C4-2B (cell line): ENCODE data around the gene C21orf58.

Experiments used
- ZFX ChIP-seq: fragments of 450-650 bp; IDR thresholded peaks from 2 replicates; pipeline ENCODE4 v1.6.1; 2017
- TF ChIP-seq, protein P1 (sequence below): fragments of 450-650 bp; conservative IDR thresholded peaks from 2 replicates; pipeline ENCODE4 v1.5.1; 2017; ENCODE audit warnings: mild to moderate bottlenecking

DNA sequence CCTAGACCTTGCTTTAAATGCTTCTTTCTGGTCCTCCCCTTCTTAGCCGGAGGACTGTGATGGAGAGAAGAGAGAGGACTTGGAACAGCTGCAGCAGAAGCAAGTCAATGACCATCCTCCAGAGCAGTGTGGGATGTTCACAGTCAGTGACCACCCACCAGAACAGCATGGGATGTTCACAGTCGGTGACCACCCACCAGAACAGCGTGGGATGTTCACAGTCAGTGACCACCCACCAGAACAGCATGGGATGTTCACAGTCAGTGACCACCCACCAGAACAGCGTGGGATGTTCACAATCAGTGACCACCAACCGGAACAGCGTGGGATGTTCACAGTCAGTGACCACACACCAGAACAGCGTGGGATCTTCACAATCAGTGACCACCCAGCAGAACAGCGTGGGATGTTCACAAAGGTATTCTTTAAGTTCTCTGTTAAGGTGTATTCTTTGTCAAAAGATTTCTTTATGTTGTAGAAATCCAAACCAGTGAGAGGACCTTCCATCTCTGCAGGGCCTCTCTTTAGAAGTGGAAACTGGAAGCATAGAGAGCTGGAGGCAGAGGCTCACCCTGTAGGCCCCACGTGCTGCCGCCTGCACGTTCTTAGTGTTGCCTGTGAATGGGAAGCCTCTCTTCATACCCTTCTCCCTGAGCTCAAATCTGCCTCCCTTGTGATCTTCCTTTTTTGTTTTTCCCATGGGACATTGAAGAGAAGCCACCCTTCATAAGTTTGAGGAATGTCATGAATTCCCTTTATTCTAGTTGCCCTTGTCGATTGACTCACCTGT lies 10.9 kb upstream of the C21orf58 start:
- TF ChIP-seq, protein P1, sequence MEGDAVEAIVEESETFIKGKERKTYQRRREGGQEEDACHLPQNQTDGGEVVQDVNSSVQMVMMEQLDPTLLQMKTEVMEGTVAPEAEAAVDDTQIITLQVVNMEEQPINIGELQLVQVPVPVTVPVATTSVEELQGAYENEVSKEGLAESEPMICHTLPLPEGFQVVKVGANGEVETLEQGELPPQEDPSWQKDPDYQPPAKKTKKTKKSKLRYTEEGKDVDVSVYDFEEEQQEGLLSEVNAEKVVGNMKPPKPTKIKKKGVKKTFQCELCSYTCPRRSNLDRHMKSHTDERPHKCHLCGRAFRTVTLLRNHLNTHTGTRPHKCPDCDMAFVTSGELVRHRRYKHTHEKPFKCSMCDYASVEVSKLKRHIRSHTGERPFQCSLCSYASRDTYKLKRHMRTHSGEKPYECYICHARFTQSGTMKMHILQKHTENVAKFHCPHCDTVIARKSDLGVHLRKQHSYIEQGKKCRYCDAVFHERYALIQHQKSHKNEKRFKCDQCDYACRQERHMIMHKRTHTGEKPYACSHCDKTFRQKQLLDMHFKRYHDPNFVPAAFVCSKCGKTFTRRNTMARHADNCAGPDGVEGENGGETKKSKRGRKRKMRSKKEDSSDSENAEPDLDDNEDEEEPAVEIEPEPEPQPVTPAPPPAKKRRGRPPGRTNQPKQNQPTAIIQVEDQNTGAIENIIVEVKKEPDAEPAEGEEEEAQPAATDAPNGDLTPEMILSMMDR = no peak
- TF ChIP-seq ZFX = no peak
